C4-2B (cell line): Measurements from ENCODE around the gene CACNA1S.

Source experiments
- H3K27ac ChIP-seq: fragments of 450-650 bp; 2 replicates; pipeline ENCODE4 v1.5.1; 2017
- CTCF ChIP-seq: fragments of 450-650 bp; conservative IDR thresholded peaks from 2 replicates; pipeline ENCODE4 v1.5.1; 2017; ENCODE audit warnings: mild to moderate bottlenecking
- ZFX ChIP-seq: fragments of 450-650 bp; IDR thresholded peaks from 2 replicates; pipeline ENCODE4 v1.6.1; 2017

CACNA1S gene

DNA sequence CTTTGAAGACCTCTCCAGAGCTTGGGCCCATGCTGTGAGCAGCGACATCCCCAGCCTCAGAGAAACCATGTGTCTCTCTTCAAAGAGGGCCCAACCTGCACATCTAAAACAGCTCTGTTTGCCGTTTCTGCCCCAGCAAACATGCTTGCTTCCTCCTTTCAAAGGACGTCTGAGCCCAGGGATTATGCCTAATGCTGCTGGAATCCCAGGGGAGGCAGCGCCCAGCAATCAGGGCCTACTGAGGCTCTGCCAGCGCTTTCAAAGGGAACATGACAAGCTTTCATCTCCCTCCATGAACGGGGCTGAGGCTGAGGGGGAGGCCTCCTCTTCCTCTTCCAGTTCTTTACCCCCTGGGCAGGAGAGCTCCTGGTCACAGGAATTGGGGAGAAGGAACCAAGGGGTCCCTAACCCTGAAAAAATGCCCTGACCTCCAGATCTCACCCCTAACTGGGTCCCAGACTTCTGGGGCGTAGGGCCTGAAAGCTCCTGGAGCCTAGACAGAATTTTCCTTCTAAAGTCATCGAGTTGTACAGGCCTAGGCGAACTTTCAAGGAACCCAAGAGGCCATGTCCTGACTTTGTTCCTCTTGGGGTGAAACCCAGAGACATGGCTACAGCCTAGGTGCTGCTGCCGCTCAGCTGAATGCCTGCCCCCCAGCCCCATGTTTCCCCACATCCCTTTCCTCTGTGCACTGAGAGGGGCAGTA is 28.2 kb upstream of the CACNA1S start:
- TF ChIP-seq CTCF (no peak), ZFX (no peak)
- no peak overlapping the region for H3K27ac ChIP-seq

DNA sequence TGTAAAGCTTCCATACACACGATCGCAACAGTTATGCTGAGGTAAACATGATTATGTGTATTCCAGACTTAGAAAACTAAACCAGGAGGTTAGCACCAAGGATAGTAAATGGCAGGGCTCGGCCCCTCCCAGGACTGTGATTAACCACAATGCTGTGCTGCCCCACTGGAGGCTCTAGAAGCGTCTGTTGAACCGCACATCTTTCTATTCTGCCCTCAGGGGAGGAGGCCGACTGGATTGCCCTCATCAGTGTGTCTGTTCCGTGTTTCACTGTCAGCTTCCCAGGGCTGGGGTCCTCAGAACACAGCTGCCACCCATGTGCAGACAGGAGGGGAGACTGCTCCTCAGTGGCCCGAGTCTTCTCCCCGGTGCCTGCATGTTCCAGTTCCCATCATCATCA is 27.5 kb upstream of the CACNA1S start:
- no peak for TF ChIP-seq ZFX
- no peak for TF ChIP-seq CTCF
- no peak overlapping the region for H3K27ac ChIP-seq

- no peak for TF ChIP-seq ZFX
- TF ChIP-seq CTCF, result no peak
These were observed 27.1 kb upstream of the CACNA1S start for GRCh38 chr1:201139306-201139705.

GRCh38 chr1:201138311-201138840 is 26.1 kb upstream of the CACNA1S start:
- no peak overlapping the region for H3K27ac ChIP-seq
- no peak for TF ChIP-seq ZFX
- TF ChIP-seq CTCF, result no peak

More at GRCh38 chr1:201139306-201139705, 27.1 kb upstream of the CACNA1S start:
- no peak overlapping the region for H3K27ac ChIP-seq

GRCh38 chr1:201137579-201138310 is 25.5 kb upstream of the CACNA1S start:
- no peak overlapping the region for H3K27ac ChIP-seq
- TF ChIP-seq ZFX (no peak), CTCF (no peak)

GRCh38 chr1:201137024-201137392 is 24.8 kb upstream of the CACNA1S start:
- no peak overlapping the region for H3K27ac ChIP-seq
- TF ChIP-seq ZFX, result no peak
- no peak for TF ChIP-seq CTCF

- H3K27ac ChIP-seq, result no peak overlapping the region
- no peak for TF ChIP-seq ZFX
- TF ChIP-seq CTCF, result no peak
These were observed 24.3 kb upstream of the CACNA1S start for GRCh38 chr1:201136355-201137023.
